Naive thymus-derived CD8-positive, alpha-beta T cell (primary cell): ENCODE results near the gene AKNA. TPM values are rescaled to one million over a fixed set of nuclear protein-coding genes. Genes with fewer than 3 reads are reported as not detected.
A peak's percentile ranks its signal among the peaks of the same experiment; 100 is the strongest.

ENCODE experiments used
- ATAC-seq, 2 donors: fragments of 150-1000 bp; cut with Tn5 transposase in 1 of 2; sonication (Bioruptor Pico), chemical (Tn5 transposase) in 1 of 2; 1 replicate in 1 of 2; 2 replicates in 1 of 2; pipeline ENCODE4 v1.10.0; 2021; ENCODE audit warnings: mild to moderate bottlenecking in 2 of 2, moderate library complexity in 2 of 2
- POLR2A ChIA-PET: fragments of 350-600 bp; sonication (Branson Sonifier 250); formaldehyde crosslinking; loops from one replicate; lab custom pipeline; 2021; ENCODE audit warnings: antibody characterized with exemption; lab: Charles Lee
- DNase-seq, 10 donors: peaks; one replicate each; pipeline versions ENCODE4 v3.0.0 to v3.0.0-alpha.2; 2020 to 2022
- H3K27ac Mint-ChIP-seq, 10 donors: one replicate each; pipeline ENCODE4 v1.8.0; 2020 to 2022; ENCODE audit warnings: mild to moderate bottlenecking in 10 of 10, mixed read lengths in 10 of 10, moderate library complexity in 4 of 10, inconsistent platforms in 1 of 10
- H3K27me3 Mint-ChIP-seq, 5 donors: one replicate each; pipeline ENCODE4 v1.8.0; 2021 to 2022; ENCODE audit warnings: mixed read lengths in 5 of 5
- H3K36me3 Mint-ChIP-seq, 3 donors: one replicate each; pipeline ENCODE4 v1.8.0; 2020 to 2022; ENCODE audit warnings: mixed read lengths in 3 of 3, mild to moderate bottlenecking in 2 of 3, inconsistent platforms in 1 of 3
- H3K4me1 Mint-ChIP-seq, 4 donors: one replicate each; pipeline ENCODE4 v1.8.0; 2021 to 2022; ENCODE audit warnings: mixed read lengths in 4 of 4
- H3K4me3 Mint-ChIP-seq, 10 donors: one replicate each; pipeline ENCODE4 v1.8.0; 2020 to 2022; ENCODE audit warnings: mild to moderate bottlenecking in 10 of 10, mixed read lengths in 10 of 10, moderate library complexity in 6 of 10, inconsistent platforms in 1 of 10
- H3K9me3 Mint-ChIP-seq, 9 donors: one replicate each; pipeline ENCODE4 v1.8.0; 2020 to 2022; ENCODE audit warnings: mixed read lengths in 9 of 9, mild to moderate bottlenecking in 3 of 9, inconsistent platforms in 1 of 9, moderate library complexity in 1 of 9
- polyA plus RNA-seq, 3 donors: library from polyadenylated mRNA; unstranded; fragments of 300-500 nt; fragmentation: Illumina TruSeq; gene quantifications; one replicate each; pipeline ENCODE4 v1.2.3, GENCODE V29; 2021
- total RNA-seq, 8 experiments: library from RNA in 2 of 8; stranded (reverse) in 2 of 8; gene quantifications; one replicate each; pipeline ENCODE4 v1.2.3 and lab custom pipeline; 2021 to 2026

Gene AKNA, protein sequence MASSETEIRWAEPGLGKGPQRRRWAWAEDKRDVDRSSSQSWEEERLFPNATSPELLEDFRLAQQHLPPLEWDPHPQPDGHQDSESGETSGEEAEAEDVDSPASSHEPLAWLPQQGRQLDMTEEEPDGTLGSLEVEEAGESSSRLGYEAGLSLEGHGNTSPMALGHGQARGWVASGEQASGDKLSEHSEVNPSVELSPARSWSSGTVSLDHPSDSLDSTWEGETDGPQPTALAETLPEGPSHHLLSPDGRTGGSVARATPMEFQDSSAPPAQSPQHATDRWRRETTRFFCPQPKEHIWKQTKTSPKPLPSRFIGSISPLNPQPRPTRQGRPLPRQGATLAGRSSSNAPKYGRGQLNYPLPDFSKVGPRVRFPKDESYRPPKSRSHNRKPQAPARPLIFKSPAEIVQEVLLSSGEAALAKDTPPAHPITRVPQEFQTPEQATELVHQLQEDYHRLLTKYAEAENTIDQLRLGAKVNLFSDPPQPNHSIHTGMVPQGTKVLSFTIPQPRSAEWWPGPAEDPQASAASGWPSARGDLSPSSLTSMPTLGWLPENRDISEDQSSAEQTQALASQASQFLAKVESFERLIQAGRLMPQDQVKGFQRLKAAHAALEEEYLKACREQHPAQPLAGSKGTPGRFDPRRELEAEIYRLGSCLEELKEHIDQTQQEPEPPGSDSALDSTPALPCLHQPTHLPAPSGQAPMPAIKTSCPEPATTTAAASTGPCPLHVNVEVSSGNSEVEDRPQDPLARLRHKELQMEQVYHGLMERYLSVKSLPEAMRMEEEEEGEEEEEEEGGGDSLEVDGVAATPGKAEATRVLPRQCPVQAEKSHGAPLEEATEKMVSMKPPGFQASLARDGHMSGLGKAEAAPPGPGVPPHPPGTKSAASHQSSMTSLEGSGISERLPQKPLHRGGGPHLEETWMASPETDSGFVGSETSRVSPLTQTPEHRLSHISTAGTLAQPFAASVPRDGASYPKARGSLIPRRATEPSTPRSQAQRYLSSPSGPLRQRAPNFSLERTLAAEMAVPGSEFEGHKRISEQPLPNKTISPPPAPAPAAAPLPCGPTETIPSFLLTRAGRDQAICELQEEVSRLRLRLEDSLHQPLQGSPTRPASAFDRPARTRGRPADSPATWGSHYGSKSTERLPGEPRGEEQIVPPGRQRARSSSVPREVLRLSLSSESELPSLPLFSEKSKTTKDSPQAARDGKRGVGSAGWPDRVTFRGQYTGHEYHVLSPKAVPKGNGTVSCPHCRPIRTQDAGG (N-terminal part only)
- total RNA-seq (100 to 1,000 TPM; 425 to 430 TPM), polyA plus RNA-seq (10 to 100 TPM; 12.7 to 31.6 (median 21.3) TPM), total RNA-seq (lab: John Stamatoyannopoulos, UW) (217 to 805 (median 606) reads per million in 6 experiments)

GRCh38 chr9:114387680-114388356, at the start of gene AKNA:
Gene AKNA (minus strand): TSS chr9:114387982. CDS start chr9:114381333, 6,649 bp downstream.
- peaks cover 0 to 1% (median 0%) of the 10 kb centered on the region in 9 donors for H3K9me3 Mint-ChIP-seq
- H3K4me3 Mint-ChIP-seq: peak within 1 kb of the TSS; percentile 89 to 100 (median 97)
- POLR2A ChIA-PET: interaction anchor here (0.5 to 34.1 kb wide), 12 partner anchors 9 to 266 kb away, joined by 3 to 1589 read pairs (median 3); partner anchors contain the start of genes ATP6V1G1 and TMEM268
- no peaks in the 10 kb centered on the region for H3K27me3 Mint-ChIP-seq
- DNase-seq (peak; percentile 63 to 93 (median 84)), ATAC-seq (peak; percentile 42 to 48)
- peak within 1 kb of the TSS; percentile 95 to 100 (median 98) for H3K27ac Mint-ChIP-seq
- peaks cover 47 to 92% (median 71%) of the 10 kb centered on the region in 4 donors for H3K4me1 Mint-ChIP-seq
- peaks cover 18 to 43% (median 19%) of the 10 kb centered on the region in 3 donors for H3K36me3 Mint-ChIP-seq

DNA sequence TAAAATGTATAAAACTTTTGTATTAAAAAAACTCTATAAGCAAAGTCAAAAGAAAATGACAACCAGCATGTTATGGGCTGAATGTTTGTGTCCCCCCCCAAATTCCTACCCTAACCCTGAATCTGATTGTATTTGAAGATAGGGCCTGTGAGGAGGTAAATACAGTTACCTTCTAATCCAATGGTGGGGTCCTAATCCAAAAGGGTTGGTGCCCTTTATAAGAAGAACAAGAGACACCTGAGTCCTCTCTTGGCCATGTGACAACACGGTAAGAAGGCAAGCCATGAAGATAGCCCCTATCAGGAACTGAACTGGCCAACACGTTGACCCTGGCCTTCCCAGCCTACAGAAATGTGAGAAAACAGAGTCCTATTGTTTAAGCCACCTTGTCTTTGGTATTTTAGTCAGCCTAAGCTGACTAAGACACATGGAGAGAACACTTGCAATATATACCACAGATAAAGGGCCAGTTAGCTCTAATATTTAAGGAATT, 49.7 kb upstream of the AKNA start:
- no peak for DNase-seq
- Mint-ChIP-seq H3K27me3 (peaks cover 0 to 2% (median 0%) of the 10 kb centered on the region in 5 donors), H3K4me1 (peaks cover 2 to 6% (median 4%) of the 10 kb centered on the region in 4 donors), H3K4me3 (no peak overlapping the region), H3K27ac (no peak overlapping the region), H3K36me3 (no peaks in the 10 kb centered on the region), H3K9me3 (no peaks in the 10 kb centered on the region)
- no peak for ATAC-seq
- POLR2A ChIA-PET: no interaction called here

GRCh38 chr9:114434878-114435311, 47.1 kb upstream of the AKNA start:
- Mint-ChIP-seq H3K27me3 (peaks cover 0 to 2% (median 0%) of the 10 kb centered on the region in 5 donors), H3K4me3 (no peak overlapping the region), H3K27ac (no peak overlapping the region), H3K36me3 (no peaks in the 10 kb centered on the region), H3K9me3 (no peaks in the 10 kb centered on the region), H3K4me1 (peaks cover 2 to 6% (median 4%) of the 10 kb centered on the region in 4 donors)
- DNase-seq: peak in 1 of 10 donors; percentile 9
- POLR2A ChIA-PET: interaction anchor here (0.8 kb wide), 1 partner anchor 61 kb away, joined by 7 read pairs; no protein-coding TSS in a partner anchor
- ATAC-seq: no peak

DNA sequence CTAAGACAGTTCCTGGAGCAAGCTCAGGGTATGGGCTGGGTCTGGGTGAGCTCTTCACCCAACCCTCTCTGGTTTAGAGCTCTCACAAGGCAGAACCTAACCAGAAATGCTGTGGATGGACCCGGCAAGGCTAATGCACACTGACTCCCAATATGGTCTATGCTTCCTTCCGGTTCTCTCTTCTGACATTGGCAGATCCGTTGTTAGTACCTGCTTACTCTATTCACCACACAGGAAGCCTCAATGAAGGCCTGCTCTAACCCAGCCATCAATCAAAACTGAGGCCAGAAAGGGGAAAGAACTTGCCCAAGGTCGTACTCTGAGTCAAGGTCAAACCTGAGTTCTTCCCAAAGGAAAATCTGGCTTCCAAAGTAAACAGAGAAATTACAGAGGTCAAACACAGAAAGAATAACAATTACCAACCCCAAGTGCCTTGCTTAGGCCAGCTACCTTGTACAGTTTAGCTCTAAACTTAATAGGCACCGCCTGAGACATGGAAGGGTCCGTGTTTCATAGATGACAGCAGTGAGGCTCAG, 46.0 kb upstream of the AKNA start:
- H3K27ac Mint-ChIP-seq: peak overlapping the region in 3 of 10 donors; percentile 4 to 65 (median 30)
- peaks cover 2 to 6% (median 4%) of the 10 kb centered on the region in 4 donors for H3K4me1 Mint-ChIP-seq
- H3K4me3 Mint-ChIP-seq: no peak overlapping the region
- peak in 1 of 10 donors; percentile 5 for DNase-seq
- no peaks in the 10 kb centered on the region for H3K9me3 Mint-ChIP-seq
- POLR2A ChIA-PET: no interaction called here
- H3K36me3 Mint-ChIP-seq: no peaks in the 10 kb centered on the region
- H3K27me3 Mint-ChIP-seq: peaks cover 0 to 2% (median 0%) of the 10 kb centered on the region in 5 donors
- ATAC-seq: peak; percentile 37 to 86

DNA sequence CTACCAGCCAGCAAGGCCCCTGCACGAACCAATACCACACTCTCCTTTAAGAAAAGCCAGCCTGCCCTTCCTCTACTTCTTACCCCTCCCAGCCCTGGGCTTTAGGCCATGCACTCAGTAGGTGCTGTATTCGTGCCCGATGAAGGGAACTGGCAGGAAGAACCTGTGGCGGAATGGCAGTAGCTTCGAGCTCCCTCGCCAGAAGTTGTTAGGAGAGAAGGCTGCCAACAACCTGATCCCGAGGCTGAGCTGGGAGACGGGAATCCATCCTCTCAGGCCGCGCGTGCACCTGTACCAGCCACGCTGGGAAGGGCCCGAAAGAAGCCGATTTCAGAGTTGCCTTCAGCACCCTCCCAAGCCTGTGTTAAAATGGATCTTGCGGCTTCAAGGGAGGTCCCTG, 45.3 kb upstream of the AKNA start:
- POLR2A ChIA-PET: no interaction called here
- ATAC-seq (no peak), DNase-seq (no peak)
- H3K9me3 Mint-ChIP-seq: no peaks in the 10 kb centered on the region
- H3K27me3 Mint-ChIP-seq: peaks cover 0 to 2% (median 0%) of the 10 kb centered on the region in 5 donors
- no peak overlapping the region for H3K4me3 Mint-ChIP-seq
- H3K36me3 Mint-ChIP-seq: no peaks in the 10 kb centered on the region
- peak overlapping the region in 1 of 10 donors; percentile 67 for H3K27ac Mint-ChIP-seq
- peaks cover 2 to 6% (median 4%) of the 10 kb centered on the region in 4 donors for H3K4me1 Mint-ChIP-seq

- Mint-ChIP-seq H3K27ac (peak overlapping the region in 1 of 10 donors; percentile 67), H3K4me3 (no peak overlapping the region), H3K27me3 (no peaks in the 10 kb centered on the region), H3K9me3 (no peaks in the 10 kb centered on the region), H3K36me3 (no peaks in the 10 kb centered on the region), H3K4me1 (peaks cover 2 to 6% (median 4%) of the 10 kb centered on the region in 4 donors)
- no peak for DNase-seq
- ATAC-seq: no peak
- POLR2A ChIA-PET: no interaction called here
These were observed 44.7 kb upstream of the AKNA start for GRCh38 chr9:114432323-114433067.

GRCh38 chr9:114431770-114432169, 44.0 kb upstream of the AKNA start:
- ATAC-seq (no peak), DNase-seq (no peak)
- Mint-ChIP-seq H3K9me3 (no peaks in the 10 kb centered on the region), H3K4me1 (peaks cover 2 to 6% (median 4%) of the 10 kb centered on the region in 4 donors), H3K27ac (peak overlapping the region in 2 of 10 donors; percentile 15 to 33), H3K27me3 (no peaks in the 10 kb centered on the region), H3K4me3 (no peak overlapping the region), H3K36me3 (no peaks in the 10 kb centered on the region)
- POLR2A ChIA-PET: no interaction called here

- Mint-ChIP-seq H3K4me1 (peaks cover 2 to 6% (median 4%) of the 10 kb centered on the region in 4 donors), H3K4me3 (no peak overlapping the region), H3K27ac (peak overlapping the region in 1 of 10 donors; percentile 59), H3K9me3 (no peaks in the 10 kb centered on the region), H3K36me3 (no peaks in the 10 kb centered on the region), H3K27me3 (no peaks in the 10 kb centered on the region)
- no peak for DNase-seq
- ATAC-seq: no peak
- POLR2A ChIA-PET: no interaction called here
These were observed 43.2 kb upstream of the AKNA start for GRCh38 chr9:114431003-114431402.

- no peaks in the 10 kb centered on the region for H3K9me3 Mint-ChIP-seq
- DNase-seq (no peak), ATAC-seq (no peak)
- peaks cover 2 to 6% (median 4%) of the 10 kb centered on the region in 4 donors for H3K4me1 Mint-ChIP-seq
- no peak overlapping the region for H3K4me3 Mint-ChIP-seq
- POLR2A ChIA-PET: no interaction called here
- no peaks in the 10 kb centered on the region for H3K27me3 Mint-ChIP-seq
- H3K27ac Mint-ChIP-seq: peak overlapping the region in 1 of 10 donors; percentile 59
- no peaks in the 10 kb centered on the region for H3K36me3 Mint-ChIP-seq
These were observed 42.7 kb upstream of the AKNA start for GRCh38 chr9:114430457-114430856.

- H3K27ac Mint-ChIP-seq: no peak overlapping the region
- H3K4me3 Mint-ChIP-seq: no peak overlapping the region
- H3K9me3 Mint-ChIP-seq: no peaks in the 10 kb centered on the region
- H3K36me3 Mint-ChIP-seq: no peaks in the 10 kb centered on the region
- H3K27me3 Mint-ChIP-seq: peaks cover 0 to 2% (median 0%) of the 10 kb centered on the region in 5 donors
- ATAC-seq (no peak), DNase-seq (no peak)
- H3K4me1 Mint-ChIP-seq: peaks cover 2 to 6% (median 4%) of the 10 kb centered on the region in 4 donors
- POLR2A ChIA-PET: no interaction called here
These were observed 41.7 kb upstream of the AKNA start for GRCh38 chr9:114429488-114429887.
